Upper lobe of left lung (tissue), 4 donors: ENCODE measurements around the gene BBS5.

Experiments
- CTCF ChIP-seq, 6 experiments: fragments of 450-650 bp in 4 of 6; fragments of 200-600 bp in 2 of 6; sonication (generic) in 2 of 6; IDR thresholded peaks; one replicate each; pipeline ENCODE4 v1.5.1; 2016 to 2019; ENCODE audit warnings: antibody characterized with exemption in 6 of 6
- EP300 ChIP-seq, 4 donors: sonication (generic); formaldehyde crosslinking; IDR thresholded peaks; one replicate each; pipeline ENCODE4 v1.5.1; 2017; ENCODE audit warnings: antibody characterized with exemption in 4 of 4, control low read depth in 2 of 4
- POLR2A ChIP-seq, 4 donors: fragments of 450-650 bp; IDR thresholded peaks; one replicate each; pipeline ENCODE4 v1.5.1; 2016 to 2017; ENCODE audit warnings: antibody characterized with exemption in 4 of 4, mild to moderate bottlenecking in 2 of 4
- POLR2AphosphoS5 ChIP-seq, 2 donors: sonication (generic); formaldehyde crosslinking; IDR thresholded peaks; one replicate each; pipeline ENCODE4 v1.5.1; 2017; ENCODE audit warnings: antibody characterized with exemption in 2 of 2

GRCh38 chr2:169464882-169465281 lies 14.4 kb upstream of the BBS5 start:
- TF ChIP-seq POLR2AphosphoS5 (IDR thresholded peaks at IDR 0.05) (no peak), CTCF (IDR thresholded peaks at IDR 0.05) (no peak), POLR2A (IDR thresholded peaks at IDR 0.05) (no peak), EP300 (IDR thresholded peaks at IDR 0.05) (no peak)
